WI38 (cell line): ENCODE results near the gene FNDC3B.

Experiments used
- H3K4me3 ChIP-seq: 2 replicates; pipeline ENCODE4 v1.5.1; 2011; ENCODE audit warnings: low read depth, mild to moderate bottlenecking, control low read depth, low read length
- TF ChIP-seq, protein P1 (sequence below): IDR thresholded peaks from 2 replicates; pipeline ENCODE4 v1.5.1; 2012; ENCODE audit warnings: low read depth, mild to moderate bottlenecking, control low read depth, low read length

The FNDC3B gene

DNA sequence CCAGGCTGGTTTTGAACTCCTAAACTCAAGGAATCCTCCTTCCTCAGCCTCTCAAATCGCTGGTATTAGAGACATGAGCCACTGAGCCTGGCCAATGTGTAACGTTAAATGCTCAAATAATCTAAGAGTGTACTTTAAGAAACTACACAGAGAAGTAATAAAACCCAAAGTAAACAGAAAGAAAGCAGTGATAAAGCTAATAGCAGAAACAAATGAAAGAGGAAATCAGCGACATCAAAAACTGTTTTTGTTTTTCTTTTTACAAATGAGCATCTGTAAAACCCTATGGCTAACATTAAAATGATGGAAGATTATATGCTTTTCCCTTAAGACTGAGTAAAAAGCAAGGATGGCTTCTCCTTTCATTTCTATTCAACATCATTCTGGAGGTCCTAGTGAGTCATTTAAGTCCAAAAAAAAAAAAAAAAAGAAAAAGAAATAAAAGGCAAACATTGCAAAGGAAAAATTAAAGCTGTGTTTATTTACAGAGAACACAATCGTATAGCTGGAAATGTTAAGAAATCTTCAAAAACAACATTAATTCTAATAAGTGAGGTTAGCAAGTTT lies 36.8 kb upstream of the FNDC3B start:
- TF ChIP-seq, protein P1, sequence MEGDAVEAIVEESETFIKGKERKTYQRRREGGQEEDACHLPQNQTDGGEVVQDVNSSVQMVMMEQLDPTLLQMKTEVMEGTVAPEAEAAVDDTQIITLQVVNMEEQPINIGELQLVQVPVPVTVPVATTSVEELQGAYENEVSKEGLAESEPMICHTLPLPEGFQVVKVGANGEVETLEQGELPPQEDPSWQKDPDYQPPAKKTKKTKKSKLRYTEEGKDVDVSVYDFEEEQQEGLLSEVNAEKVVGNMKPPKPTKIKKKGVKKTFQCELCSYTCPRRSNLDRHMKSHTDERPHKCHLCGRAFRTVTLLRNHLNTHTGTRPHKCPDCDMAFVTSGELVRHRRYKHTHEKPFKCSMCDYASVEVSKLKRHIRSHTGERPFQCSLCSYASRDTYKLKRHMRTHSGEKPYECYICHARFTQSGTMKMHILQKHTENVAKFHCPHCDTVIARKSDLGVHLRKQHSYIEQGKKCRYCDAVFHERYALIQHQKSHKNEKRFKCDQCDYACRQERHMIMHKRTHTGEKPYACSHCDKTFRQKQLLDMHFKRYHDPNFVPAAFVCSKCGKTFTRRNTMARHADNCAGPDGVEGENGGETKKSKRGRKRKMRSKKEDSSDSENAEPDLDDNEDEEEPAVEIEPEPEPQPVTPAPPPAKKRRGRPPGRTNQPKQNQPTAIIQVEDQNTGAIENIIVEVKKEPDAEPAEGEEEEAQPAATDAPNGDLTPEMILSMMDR, result no peak
- H3K4me3 ChIP-seq, result no peak overlapping the region

- H3K4me3 ChIP-seq, result no peak overlapping the region
- TF ChIP-seq, protein P1, result no peak
Observed at GRCh38 chr3:172003146-172003545, 36.2 kb upstream of the FNDC3B start.

DNA sequence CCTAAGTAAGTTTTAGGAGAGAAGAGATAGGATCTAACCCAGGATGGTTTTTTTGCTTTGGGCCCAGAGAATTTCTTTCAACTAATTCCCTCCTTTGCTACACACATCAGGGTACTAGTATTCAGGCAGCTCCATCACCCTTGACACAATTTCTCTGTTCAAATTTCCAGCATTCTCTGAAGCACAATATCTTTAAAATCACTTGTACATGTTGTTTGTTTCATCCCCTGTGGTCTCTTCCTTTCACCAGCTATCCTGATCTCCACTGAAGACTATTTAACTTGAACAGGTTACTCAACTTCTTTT lies 32.4 kb upstream of the FNDC3B start:
- TF ChIP-seq, protein P1, result no peak
- H3K4me3 ChIP-seq, result no peak overlapping the region

DNA sequence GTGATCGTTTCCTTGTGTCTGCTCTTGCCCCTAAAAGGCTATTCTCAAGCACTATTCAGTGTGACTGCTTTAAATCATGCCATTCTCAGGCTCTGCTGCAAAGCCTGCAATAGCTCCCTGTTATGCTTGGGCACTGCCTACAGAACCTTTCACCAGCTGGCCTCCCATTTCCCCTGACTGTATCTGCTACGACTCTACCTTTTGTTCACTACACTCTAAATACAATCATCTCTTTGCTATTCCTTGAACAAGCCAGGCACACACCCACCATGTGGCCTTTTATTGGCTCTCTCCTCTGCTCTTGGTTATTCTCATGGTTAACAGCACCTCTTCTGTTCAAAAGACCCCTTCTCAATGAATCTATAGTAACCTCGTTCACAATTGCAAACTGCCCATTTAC lies 29.6 kb upstream of the FNDC3B start:
- TF ChIP-seq, protein P1, result no peak
- no peak overlapping the region for H3K4me3 ChIP-seq

- TF ChIP-seq, protein P1, result no peak
- H3K4me3 ChIP-seq, result no peak overlapping the region
Observed at GRCh38 chr3:172012775-172013174, 26.6 kb upstream of the FNDC3B start.

DNA sequence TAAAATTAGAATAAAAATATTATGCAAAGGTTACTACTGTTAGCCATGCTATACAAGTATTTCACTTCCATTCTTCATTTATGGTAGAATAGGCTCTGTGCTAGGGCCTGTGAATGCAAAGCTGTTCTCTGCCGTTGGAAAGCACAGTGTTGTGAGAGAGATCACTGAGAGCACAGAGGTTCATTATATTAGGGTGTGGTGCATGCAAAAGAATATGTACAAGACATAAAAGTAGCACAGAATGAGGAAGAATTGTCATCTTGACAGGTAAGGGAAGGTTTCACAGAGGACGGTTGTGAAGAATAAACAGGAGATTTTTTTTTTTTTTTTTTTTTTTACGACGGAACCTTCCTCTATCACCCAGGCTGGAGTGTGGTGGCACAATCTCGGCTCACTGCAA lies 25.2 kb upstream of the FNDC3B start:
- TF ChIP-seq, protein P1, result no peak
- H3K4me3 ChIP-seq, result no peak overlapping the region

DNA sequence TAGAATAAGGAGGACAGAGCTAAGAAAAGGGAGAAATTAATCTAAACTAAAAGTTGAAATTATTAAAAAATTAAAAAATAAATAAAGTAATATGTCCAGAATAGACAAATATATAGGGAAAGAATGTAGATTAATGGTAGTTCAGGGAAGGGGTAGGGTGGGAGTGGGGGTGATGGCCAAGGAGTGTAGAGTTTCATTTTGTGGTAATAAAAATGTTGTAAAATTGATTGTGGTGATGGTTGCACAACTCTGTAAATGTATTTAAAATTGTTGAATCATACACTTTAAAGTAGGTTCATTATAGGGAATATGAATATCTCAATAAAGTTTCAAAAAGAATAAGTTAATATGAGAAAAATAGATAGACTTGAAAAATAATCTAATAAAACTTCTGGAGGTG lies 21.0 kb upstream of the FNDC3B start:
- H3K4me3 ChIP-seq, result no peak overlapping the region
- TF ChIP-seq, protein P1, result no peak
